Central memory CD4-positive, alpha-beta T cell (primary cell): ENCODE measurements around the gene TPM2.
A peak's percentile ranks its signal among the peaks of the same experiment; 100 is the strongest.

Source experiments
- DNase-seq: peaks from one replicate; pipeline ENCODE4 v3.0.0; 2022
- total RNA-seq, 3 experiments: gene quantifications; one replicate each; lab custom pipeline; 2026; lab: John Stamatoyannopoulos, UW

Gene TPM2
- total RNA-seq, result 0.56 to 53.4 (median 9.8) reads per million in 3 experiments

- no peak for DNase-seq
Measured at GRCh38 chr9:35689542-35690293, at the start of gene TPM2. TSS of gene TPM2 (minus strand) at chr9:35689925. CDS start at chr9:35689817, 108 bp downstream.

GRCh38 chr9:35738924-35739323, 49.2 kb upstream of the TPM2 start:
- DNase-seq, result no peak

- DNase-seq, result no peak
Measured at GRCh38 chr9:35738186-35738585, 48.5 kb upstream of the TPM2 start.

GRCh38 chr9:35737143-35737542, 47.4 kb upstream of the TPM2 start:
- no peak for DNase-seq

- peak; percentile 64 for DNase-seq
Measured at GRCh38 chr9:35736201-35736633, 46.5 kb upstream of the TPM2 start.

GRCh38 chr9:35734096-35734495, 44.4 kb upstream of the TPM2 start:
- DNase-seq, result no peak

- DNase-seq, result peak; percentile 13
Measured at GRCh38 chr9:35732800-35733541, 43.2 kb upstream of the TPM2 start.

- DNase-seq, result peak; percentile 98
Measured at GRCh38 chr9:35732185-35732799, 42.6 kb upstream of the TPM2 start, which contains the start of the genes CREB3 and TLN1. TSS of gene CREB3 (plus strand) at chr9:35732666. CDS start at chr9:35732773, 107 bp downstream. TSS of gene TLN1 (minus strand) at chr9:35732195. CDS start at chr9:35725694, 6,501 bp downstream.

- no peak for DNase-seq
Measured at GRCh38 chr9:35731415-35732184, 41.9 kb upstream of the TPM2 start.

- DNase-seq, result no peak
Measured at GRCh38 chr9:35730486-35730854, 40.7 kb upstream of the TPM2 start.

GRCh38 chr9:35729700-35730485, 40.2 kb upstream of the TPM2 start:
- peak; percentile 25 for DNase-seq

- DNase-seq, result no peak
Measured at GRCh38 chr9:35729101-35729500, 39.4 kb upstream of the TPM2 start.

GRCh38 chr9:35728041-35728971, 38.6 kb upstream of the TPM2 start:
- DNase-seq, result peak; percentile 39

- DNase-seq, result no peak
Measured at GRCh38 chr9:35727676-35728040, 37.9 kb upstream of the TPM2 start.

GRCh38 chr9:35726931-35727330, 37.2 kb upstream of the TPM2 start:
- DNase-seq, result no peak

GRCh38 chr9:35725362-35725761, 35.6 kb upstream of the TPM2 start:
- DNase-seq, result no peak

GRCh38 chr9:35723908-35724307, 34.2 kb upstream of the TPM2 start:
- DNase-seq, result no peak

- DNase-seq, result no peak
Measured at GRCh38 chr9:35723426-35723825, 33.7 kb upstream of the TPM2 start.

- DNase-seq, result no peak
Measured at GRCh38 chr9:35719546-35719945, 29.8 kb upstream of the TPM2 start.

GRCh38 chr9:35718721-35719511, 29.2 kb upstream of the TPM2 start:
- DNase-seq, result no peak
